ENCODE results near the gene CIB4. TPM values are rescaled to one million over a fixed set of nuclear protein-coding genes. Genes with fewer than 3 reads are reported as not detected.

CIB4 gene
- total RNA-seq, 1 experiment from 2014 or later: not detected

GRCh38 chr2:26615336-26615859, 25.8 kb downstream of the CIB4 start:
- CTCF ChIA-PET: interaction anchor here (0.6 to 2.6 kb wide), 20 partner anchors 9 to 409 kb away, joined by 3 to 31 read pairs (median 4); no protein-coding TSS in a partner anchor
- no peaks in the 10 kb centered on the region for H3K36me3 Mint-ChIP-seq
- DNase-seq (ENCODE audit: low spot score) (peak; percentile 44), ATAC-seq (peak; percentile 50)
- peaks cover 22% of the 10 kb centered on the region for H3K27me3 Mint-ChIP-seq (ENCODE audit: low read depth)
- H3K4me1 Mint-ChIP-seq: peaks cover 27% of the 10 kb centered on the region
- H3K27ac Mint-ChIP-seq: no peak overlapping the region
- no peak for TF ChIP-seq ZMAT4 (CRISPR knock-in tag; IDR thresholded peaks at IDR 0.05)
- no peak for TF ChIP-seq ZNF263 (CRISPR knock-in tag; IDR thresholded peaks at IDR 0.05; ENCODE audit: low read depth)
- no peak for TF ChIP-seq CREB1 (CRISPR knock-in tag; IDR thresholded peaks at IDR 0.05)
- TF ChIP-seq ATF1 (CRISPR knock-in tag; IDR thresholded peaks at IDR 0.05): no peak
- POLR2A ChIA-PET: no interaction called here
- H3K9me3 Mint-ChIP-seq: no peaks in the 10 kb centered on the region
- no peak overlapping the region for H3K4me3 Mint-ChIP-seq

GRCh38 chr2:26614216-26615138, 26.7 kb downstream of the CIB4 start:
- POLR2A ChIA-PET: no interaction called here
- Mint-ChIP-seq H3K27me3 (ENCODE audit: low read depth) (peaks cover 13% of the 10 kb centered on the region), H3K27ac (no peak overlapping the region), H3K9me3 (no peaks in the 10 kb centered on the region), H3K4me1 (peaks cover 26% of the 10 kb centered on the region), H3K36me3 (no peaks in the 10 kb centered on the region), H3K4me3 (no peak overlapping the region)
- ATAC-seq (no peak), DNase-seq (ENCODE audit: low spot score) (no peak)
- CTCF ChIA-PET: interaction anchor here (0.5 to 2.6 kb wide), 27 partner anchors 8 to 410 kb away, joined by 3 to 31 read pairs (median 4); partner anchors contain the start of gene CIB4
- TF ChIP-seq E2F1 (CRISPR knock-in tag; IDR thresholded peaks at IDR 0.05): no peak
- no peak for TF ChIP-seq ATF2 (CRISPR knock-in tag; IDR thresholded peaks at IDR 0.05; ENCODE audit: borderline replicate concordance, low read depth)
- no peak for TF ChIP-seq E2F4 (CRISPR knock-in tag; IDR thresholded peaks at IDR 0.05; ENCODE audit: borderline replicate concordance, low read depth)
- TF ChIP-seq ZBTB43 (CRISPR knock-in tag; IDR thresholded peaks at IDR 0.05): no peak
- no peak for TF ChIP-seq GABPB1 (CRISPR knock-in tag; IDR thresholded peaks at IDR 0.05)
- no peak for TF ChIP-seq NFYB (CRISPR knock-in tag; conservative IDR thresholded peaks at IDR 0.05; ENCODE audit: low read depth)
- no peak for TF ChIP-seq TCF7 (CRISPR knock-in tag; IDR thresholded peaks at IDR 0.05; ENCODE audit: low read depth)
- TF ChIP-seq SMAD4 (CRISPR knock-in tag; IDR thresholded peaks at IDR 0.05): no peak
- TF ChIP-seq PRDM15 (CRISPR knock-in tag; IDR thresholded peaks at IDR 0.05): no peak
- no peak for TF ChIP-seq CREM (CRISPR knock-in tag; IDR thresholded peaks at IDR 0.05)
- no peak for TF ChIP-seq ZNF281 (CRISPR knock-in tag; IDR thresholded peaks at IDR 0.05)
- TF ChIP-seq ZNF396 (CRISPR knock-in tag; IDR thresholded peaks at IDR 0.05; ENCODE audit: borderline replicate concordance): no peak
- no peak for TF ChIP-seq ZNF423 (CRISPR knock-in tag; IDR thresholded peaks at IDR 0.05)
- TF ChIP-seq ELF4 (CRISPR knock-in tag; IDR thresholded peaks at IDR 0.05; ENCODE audit: low read depth): no peak
- no peak for TF ChIP-seq SP1 (CRISPR knock-in tag; conservative IDR thresholded peaks at IDR 0.05)

Data from WTC11 (cell line).